HTERT RPE-1 (cell line): ENCODE results near the gene CIART.
"Not testable (repeated sequence)": the region's sequence is repeated elsewhere in the genome, so short reads cannot be mapped to it uniquely, and the experiment has no call there.

ENCODE experiments used
- in situ Hi-C: fragments of 300-500 bp; cut with MboI; formaldehyde crosslinking; loops from 4 replicates; pipeline ENCODE4 v1.14.3; 2020; ENCODE audit warnings: low sequenced_read_pairs

The CIART gene, protein sequence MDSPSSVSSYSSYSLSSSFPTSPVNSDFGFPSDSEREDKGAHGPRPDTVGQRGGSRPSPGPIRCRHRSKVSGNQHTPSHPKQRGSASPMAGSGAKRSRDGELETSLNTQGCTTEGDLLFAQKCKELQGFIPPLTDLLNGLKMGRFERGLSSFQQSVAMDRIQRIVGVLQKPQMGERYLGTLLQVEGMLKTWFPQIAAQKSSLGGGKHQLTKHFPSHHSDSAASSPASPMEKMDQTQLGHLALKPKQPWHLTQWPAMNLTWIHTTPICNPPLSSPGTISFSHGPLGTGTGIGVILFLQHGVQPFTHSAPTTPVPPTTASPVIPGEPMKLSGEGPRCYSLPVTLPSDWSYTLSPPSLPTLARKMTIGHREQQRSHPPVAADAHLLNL

DNA sequence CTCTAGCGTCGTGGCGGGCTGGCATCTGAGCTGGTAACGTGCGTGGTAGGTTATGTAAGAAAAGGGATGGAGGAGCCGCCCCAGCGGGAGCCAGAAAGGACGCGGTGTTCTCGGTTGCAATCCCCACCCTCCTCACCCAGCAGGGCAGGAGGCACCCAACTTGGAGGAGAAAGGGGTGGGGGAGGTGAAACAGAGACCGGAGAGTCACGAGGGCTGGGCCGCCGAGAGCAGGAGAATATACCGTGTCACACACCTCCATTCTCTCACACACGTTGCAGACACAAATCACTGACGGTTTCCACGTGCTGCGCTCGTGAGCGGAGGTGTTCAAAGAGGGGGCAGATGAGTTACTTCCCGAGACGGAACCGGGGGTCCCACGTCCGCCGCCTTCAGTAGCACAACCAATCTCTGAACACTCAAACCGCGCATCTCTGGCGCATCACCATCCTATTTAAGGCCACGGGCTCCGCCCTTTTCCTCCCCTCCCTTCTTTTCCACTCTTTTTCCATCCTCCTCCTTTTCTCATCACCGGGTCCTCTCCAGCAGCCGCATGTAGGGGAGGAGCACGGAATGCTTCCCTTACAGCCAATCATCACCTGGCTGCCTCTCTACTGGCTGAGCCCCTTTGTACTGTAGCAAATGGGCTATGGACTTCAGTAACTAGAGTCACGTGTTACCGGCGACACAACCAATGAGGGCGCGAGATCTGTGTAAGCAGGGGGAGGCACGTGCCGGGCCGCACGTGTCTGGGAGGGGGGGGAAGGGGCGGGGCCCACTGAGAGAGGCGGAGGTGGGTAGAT, at the start of gene CIART:
TSS of gene CIART (plus strand) at position 797 of the 800 bp plus-strand sequence. CDS start 714 bp downstream, outside the sequence.
- in situ Hi-C loops: no loop called here

DNA sequence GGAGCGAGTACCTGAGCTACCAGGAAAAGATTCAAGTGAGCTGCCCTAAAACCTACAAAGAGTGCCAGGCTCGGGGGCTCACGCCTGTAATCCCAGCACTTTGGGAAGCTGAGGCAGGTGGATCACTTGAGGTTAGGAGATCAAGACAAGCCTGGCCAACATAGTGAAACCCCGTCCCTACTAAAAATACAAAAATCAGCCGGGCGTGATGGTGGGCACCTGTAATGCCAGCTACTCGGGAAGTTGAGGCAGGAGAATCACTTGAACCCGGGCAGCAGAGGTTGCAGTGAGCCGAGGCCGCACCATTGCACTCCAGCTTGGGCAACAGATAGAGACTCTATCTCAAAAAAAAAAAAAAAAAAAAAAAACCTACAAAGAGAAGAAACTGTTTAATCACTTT, 49.4 kb upstream of the CIART start:
- in situ Hi-C loops: not testable (repeated sequence)

DNA sequence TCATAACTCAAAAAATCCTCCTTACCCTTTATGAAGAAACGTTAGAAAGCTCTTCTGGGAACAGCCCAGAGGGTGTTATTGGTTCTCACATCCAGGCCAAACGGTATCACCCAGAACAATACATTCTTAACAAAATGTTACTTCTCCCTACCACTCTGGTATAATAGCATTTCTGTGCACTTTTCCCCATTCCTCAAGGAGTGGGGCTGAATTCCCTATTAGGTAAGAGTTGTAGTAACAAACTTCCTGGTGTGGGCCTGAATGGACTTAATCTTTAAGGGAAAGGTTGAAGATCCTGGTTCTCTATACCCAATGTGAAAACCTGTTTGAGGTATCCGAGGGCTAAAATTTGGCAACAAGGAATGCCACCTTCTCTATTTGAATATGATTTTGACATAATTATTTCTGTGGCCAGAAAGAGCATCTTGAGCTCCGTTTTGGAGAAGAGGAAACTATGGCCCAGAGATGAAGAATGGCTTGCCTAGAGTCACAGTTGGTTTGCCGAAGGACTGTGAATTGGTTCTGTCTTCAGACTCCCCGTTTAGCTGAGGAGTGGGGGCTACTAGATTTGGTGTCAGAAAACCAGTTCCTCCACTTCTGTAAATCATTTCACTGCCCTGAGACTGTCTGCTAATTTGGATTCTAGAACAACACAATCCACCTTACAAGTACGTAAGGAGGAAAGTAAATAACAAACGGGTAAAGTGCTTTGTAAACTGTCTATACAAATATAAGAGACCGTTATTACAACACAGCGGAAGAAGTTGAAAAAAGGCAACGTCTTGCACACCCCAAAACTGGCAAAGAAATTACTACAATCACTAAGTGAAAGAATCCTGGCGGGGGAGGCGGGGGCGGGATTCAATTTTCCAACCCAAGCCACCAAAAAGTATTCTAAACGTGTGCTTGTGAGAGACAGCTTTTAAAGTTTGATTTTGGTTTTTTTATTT, 48.7 kb upstream of the CIART start:
- in situ Hi-C loops: no loop called here

DNA sequence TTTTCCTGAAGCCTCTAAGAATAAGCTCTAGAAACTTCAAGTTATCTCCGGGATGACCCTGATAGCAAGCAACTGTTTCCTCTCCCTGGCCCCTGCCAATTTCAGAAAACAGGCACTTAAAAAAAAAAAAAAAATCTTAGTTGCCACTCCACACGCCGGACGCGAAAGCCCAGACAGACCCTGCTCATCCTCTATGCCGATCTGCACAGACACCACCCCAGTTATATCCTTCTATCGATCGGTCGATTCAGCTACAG, 48.1 kb upstream of the CIART start:
- in situ Hi-C loops: no loop called here

DNA sequence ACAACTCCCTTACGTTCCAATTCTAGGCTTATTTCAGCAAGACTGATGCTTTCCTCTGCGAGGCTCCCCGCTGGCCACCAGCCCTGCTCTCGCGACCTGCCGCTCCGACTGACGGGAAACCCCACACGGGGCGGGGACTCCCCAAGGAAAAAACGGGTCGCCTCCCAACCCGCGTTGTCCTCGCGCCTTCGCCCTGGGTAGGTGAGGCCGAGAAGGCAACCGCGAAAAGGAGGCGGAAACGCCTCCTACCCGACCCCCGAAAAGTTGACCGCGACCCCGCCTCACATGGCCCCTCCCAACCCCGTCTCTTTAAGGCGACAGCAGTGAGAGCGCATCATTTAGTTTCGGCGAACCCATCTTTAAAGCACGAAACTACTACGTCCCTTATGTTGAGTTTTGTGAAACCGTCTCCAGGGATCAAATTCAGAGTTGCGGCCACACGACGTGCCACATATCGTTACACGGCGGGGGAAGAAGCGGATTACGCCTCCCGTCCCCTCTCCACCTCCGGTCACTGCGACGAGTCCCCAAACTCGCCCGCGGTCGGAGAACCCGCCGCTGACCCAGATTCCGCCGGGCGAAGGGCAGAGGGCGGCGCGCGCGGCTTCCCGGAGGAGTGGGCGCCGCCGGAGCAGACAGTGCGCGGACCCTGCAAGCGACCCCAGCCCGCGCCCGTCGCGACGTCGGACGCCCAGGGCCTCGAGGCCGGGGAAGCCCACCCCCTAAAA, 47.6 kb upstream of the CIART start:
- in situ Hi-C loops: no loop called here

DNA sequence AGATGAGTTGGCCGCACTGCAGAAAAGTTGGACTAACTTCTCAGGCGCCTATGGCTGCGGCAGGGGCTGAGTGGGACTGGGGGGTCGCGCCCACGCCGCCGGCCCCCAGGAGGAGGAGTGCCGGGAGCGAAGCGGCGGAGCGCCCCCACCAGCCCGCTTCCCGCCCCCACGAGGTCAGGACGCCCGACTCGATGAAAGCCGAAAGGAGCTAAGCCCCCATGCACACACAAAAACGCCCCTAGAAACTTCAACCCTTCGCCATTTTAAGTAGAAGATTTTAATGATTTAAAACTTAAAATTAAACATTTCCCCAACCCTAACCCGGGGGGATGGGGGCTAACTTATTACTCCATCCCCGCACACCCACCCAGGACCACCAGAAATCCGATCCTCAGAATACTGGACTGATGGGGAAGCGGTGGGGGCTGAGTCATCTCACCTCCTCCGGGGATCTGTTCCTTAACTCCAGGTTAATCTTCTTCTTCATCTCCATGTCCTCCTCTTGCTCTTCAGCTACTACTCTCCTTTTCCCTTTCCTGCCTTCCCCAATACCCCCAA, 47.0 kb upstream of the CIART start:
- in situ Hi-C loops: no loop called here

DNA sequence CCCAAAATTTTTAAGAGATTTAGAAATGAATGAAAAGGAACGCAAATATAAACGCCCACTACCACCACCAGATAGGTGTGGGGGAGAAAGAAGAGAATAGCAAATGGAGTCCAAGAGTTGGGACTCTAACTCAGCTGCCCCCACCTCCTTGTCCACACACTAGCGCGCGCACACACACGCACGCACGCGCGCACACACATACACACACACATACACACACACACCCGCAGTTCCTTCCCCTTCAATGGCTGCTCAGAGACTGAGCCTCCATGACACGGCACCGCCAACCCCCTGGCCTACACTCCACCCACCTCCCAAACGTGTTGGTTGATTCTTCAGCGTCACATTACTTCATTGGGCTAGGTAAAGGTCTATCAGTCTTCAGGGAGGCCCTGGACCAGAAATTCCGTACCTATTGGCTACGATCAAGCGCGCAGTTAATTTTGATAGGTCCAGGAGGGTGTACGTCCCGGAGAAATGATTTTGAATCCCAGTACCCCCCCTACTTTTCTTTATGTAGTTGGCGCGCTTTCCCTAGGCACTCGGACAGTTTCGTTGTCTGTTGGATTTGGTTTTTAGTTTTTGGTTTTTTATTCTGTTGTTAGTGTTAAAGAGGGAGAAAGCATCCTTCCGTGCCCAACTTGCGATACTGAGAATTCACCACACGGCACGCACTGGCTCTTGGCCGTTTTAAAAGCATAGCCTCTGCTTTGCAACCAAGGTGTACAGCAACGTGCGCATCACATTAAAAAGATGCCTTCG, 46.3 kb upstream of the CIART start, which contains the start of gene ANP32E:
TSS of gene ANP32E (minus strand) at position 261 of the 762 bp plus-strand sequence. CDS start 326 bp downstream, outside the sequence.
- in situ Hi-C loops: no loop called here

DNA sequence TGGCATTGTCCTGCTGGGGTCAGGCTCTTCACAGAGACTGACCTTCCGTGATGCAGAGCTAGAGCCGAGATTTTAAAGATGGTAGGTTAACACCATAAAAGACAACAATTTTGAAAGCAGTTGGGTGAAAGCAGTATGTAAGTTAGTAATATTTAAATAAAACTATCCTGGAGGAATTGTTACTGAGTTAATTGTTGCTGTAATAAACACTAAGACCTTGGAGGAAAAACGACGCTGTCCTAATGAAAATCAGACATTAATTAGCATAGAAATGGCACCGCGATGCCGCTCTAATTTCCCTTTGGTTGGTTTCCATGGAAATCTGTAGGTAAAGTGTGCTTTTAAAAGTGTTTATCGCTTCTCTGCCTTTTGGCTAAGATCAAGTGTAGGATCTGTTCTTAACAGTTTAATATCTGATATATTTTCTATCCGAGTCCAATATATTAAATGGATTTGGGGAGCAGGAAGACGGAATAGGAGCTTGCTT, 45.7 kb upstream of the CIART start:
- in situ Hi-C loops: no loop called here

DNA sequence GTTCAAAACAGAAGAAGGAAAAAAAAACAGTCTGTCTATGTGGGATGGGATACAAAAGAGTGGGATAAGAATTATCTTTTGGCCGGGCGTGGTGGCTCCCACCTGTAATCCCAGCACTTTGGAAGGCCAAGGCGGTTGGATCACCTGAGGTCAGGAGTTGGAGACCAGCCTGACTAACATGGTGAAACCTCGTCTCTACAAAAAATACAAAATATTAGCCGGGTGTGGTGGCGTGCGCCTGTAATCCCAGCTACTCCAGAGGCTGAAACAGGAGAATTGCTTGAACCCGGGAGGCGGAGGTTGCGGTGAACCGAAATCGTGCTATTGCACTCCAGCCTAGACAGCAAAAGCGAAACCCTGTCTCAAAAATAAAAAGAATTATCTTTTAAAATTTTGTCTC, 45.2 kb upstream of the CIART start:
- in situ Hi-C loops: not testable (repeated sequence)

DNA sequence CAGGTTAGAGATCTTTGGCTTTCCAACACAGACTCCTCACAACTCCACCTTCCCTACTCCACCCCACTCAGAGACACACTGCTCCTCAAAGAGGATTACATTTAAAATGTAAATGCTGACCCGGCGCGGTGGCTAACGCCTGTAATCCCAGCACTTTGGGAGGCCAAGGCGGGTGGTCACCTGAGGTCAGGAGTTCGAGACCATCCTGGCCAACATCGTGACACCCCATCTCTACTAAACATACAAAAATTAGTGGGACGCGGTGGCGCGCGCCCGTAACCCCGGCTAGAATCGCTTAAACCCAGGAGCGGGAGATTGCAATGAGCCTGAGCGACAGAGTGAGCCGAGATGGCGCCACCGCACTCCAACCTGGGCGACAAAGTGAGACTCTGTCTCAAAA, 44.6 kb upstream of the CIART start:
- in situ Hi-C loops: no loop called here

DNA sequence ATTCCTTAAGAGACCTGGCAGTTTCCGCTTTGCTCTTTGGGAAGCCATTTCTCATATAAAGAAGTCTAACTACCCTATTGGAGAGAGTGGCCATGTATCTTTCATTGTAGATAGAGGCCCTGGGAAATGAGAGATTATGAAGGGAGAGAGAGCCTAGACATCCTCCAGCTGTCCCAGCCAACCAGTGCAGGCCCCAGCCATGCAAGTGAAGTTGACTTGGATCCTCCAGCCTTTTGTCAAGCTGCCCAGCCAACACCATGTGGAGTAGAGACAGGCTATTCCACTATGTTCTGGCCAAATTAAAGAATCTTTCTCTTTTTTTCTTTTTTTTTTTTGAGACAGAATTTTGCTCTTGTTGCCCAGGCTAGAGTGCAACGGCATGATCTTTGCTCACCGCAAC, 39.4 kb upstream of the CIART start:
- in situ Hi-C loops: no loop called here

DNA sequence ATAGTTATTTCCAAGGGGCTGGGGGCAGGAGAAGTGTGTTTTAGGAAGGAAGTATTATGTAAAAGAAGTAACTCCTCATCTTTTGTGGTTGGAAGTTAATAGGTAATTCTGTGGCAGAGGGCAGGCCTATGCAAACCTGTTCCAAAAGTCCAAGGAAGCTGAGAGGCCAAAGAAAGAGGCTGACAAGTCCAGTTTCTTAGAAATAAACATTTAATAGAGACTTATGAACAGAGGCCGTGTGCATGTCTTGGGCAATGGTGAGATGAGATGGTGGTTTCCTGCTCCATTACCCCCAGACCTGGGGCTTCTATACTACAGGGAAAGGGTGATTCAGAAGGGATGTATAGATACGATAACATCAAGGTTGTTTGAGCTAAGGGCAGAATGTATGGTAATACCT, 32.4 kb upstream of the CIART start:
- in situ Hi-C loops: no loop called here

DNA sequence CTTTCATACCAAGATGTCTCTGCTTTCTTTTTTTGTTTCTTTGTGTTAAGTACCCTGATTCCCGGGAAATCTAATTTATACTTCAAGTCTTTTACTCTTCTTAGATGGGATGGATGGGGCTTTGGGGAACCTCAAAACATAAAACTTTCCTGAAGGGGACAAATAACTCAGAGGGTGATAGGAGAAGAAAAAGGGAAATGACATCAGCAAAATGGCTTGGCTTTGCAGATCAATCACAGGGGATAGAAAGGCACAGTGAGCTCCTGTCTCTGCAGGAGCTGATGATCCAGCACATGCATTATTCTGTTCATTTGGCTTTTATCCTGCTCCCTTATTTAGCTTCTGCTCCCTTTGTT, 26.2 kb upstream of the CIART start:
- in situ Hi-C loops: no loop called here

DNA sequence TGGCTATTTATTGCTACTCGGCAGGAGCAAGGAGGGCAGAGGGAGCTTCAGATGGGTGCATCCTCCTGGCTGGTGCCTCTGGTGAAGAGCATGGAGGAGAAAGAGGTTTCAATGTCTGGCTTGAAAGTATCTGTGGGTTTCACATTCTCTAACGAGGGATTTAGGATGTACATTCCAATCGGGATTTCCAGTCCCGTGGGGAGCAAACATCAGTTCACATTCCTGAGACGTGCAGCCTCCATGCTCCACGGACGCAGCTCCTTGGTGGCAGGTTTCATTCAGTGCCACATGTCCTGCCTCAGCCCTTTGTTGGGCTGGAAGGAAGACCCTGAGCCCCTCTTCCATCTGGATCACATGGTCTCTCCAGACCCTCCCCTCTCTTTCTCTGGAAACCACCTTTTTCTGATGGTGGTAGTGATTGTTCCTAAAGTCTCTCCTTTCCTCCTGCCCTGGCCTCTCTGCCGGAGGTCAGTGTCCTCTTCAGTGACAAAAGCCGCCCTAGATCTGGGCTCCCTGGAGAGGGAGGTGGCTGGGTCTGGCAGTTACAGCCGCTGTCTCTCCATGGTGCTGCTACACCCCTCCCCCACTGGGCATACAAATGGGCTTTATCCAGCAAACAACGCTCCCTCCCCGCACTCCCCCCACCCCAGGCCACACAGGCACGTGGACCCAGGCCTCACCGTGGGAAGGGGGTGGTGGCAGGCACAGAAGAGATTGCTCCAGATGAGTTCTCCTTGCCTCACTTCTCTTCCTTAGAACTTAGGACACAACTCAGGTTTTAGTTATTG, 25.6 kb upstream of the CIART start:
- in situ Hi-C loops: no loop called here

DNA sequence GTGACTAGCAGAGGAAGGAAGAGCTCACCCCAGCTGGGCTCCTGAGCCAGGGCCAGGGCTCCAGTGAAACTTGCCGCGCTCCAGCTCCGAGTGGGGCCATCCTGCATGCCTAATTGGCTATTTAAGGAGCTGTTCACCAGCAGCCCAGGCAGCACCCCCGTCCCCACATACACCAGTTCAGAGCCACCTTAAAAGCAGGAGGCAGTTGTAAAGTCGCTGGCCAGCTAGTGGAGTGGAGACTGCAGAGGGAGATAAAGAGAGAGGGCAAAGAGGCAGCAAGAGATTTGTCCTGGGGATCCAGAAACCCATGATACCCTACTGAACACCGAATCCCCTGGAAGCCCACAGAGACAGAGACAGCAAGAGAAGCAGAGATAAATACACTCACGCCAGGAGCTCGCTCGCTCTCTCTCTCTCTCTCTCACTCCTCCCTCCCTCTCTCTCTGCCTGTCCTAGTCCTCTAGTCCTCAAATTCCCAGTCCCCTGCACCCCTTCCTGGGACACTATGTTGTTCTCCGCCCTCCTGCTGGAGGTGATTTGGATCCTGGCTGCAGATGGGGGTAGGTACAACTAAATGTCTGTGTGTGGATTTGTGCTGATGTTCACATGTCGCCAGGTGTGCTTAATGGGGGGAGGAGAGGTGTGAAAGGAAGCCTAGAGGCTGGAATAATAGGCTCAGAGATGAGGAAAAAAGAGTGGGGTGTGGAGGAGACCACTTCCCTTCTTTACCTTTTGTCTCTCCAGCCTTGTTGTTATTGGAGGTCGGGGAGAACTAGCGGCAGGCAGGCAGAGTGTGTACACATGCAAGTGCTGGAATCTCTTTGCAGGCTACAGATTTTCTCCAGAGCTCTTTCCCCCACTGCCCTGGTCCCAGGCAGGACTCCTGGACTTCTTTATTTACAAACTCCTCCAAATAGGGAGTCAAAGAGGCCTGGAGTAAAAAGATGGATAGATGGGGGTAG, 24.4 kb upstream of the CIART start, which contains the start of gene CA14:
TSS of gene CA14 (plus strand) at position 151 of the 962 bp plus-strand sequence. CDS start at position 506, 355 bp downstream.
- in situ Hi-C loops: no loop called here

DNA sequence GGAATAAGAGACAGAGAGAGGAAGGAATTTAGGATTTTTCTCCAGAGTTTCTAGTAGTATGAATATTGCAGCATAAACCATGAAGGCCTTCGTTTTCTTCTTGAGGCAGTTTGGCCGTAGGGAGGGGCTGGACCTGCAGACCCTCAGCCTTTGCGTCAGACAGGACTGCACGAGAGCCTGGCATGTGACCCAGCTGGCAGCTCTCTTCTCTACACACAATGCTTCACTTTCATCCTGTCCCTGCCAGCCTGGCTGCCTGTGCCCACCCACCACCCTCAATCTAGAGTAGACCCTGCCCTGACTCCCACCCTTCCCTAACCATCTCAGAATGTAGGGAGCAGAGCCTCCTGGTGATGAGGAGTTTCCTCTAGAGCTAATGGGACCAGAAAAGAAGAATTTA, 23.1 kb upstream of the CIART start:
- in situ Hi-C loops: no loop called here
